ENCODE data around the gene CRTAC1.
"Not testable (repeated sequence)": the region's sequence is repeated elsewhere in the genome, so short reads cannot be mapped to it uniquely, and the experiment has no call there.

Gene CRTAC1

GRCh38 chr10:97869091-97870042 is 161.1 kb downstream of the CRTAC1 start:
- peak; percentile 82 for DNase-seq (ENCODE audit: low spot score)

GRCh38 chr10:97868134-97868685 is 162.2 kb downstream of the CRTAC1 start:
- DNase-seq (ENCODE audit: low spot score): no peak

GRCh38 chr10:97867220-97867800 is 163.1 kb downstream of the CRTAC1 start:
- DNase-seq (ENCODE audit: low spot score): no peak

GRCh38 chr10:97866524-97867219 is 163.7 kb downstream of the CRTAC1 start:
- no peak for DNase-seq (ENCODE audit: low spot score)

- DNase-seq (ENCODE audit: low spot score): no peak
These were observed 164.9 kb downstream of the CRTAC1 start for GRCh38 chr10:97865488-97865887.

GRCh38 chr10:97863808-97864207 is 166.6 kb downstream of the CRTAC1 start:
- no peak for DNase-seq (ENCODE audit: low spot score)

- no peak for DNase-seq (ENCODE audit: low spot score)
These were observed 168.5 kb downstream of the CRTAC1 start for GRCh38 chr10:97861924-97862323.

GRCh38 chr10:97861097-97861750 is 169.2 kb downstream of the CRTAC1 start:
- peak; percentile 81 for DNase-seq (ENCODE audit: low spot score)

GRCh38 chr10:97858001-97858439 is 172.4 kb downstream of the CRTAC1 start:
- no peak for DNase-seq (ENCODE audit: low spot score)

- DNase-seq (ENCODE audit: low spot score): no peak
These were observed 175.7 kb downstream of the CRTAC1 start for GRCh38 chr10:97854743-97855142.

GRCh38 chr10:97852840-97853405 is 177.5 kb downstream of the CRTAC1 start:
- no peak for DNase-seq (ENCODE audit: low spot score)

- no peak for DNase-seq (ENCODE audit: low spot score)
These were observed 178.1 kb downstream of the CRTAC1 start for GRCh38 chr10:97852277-97852676.

- DNase-seq (ENCODE audit: low spot score): no peak
These were observed 178.9 kb downstream of the CRTAC1 start for GRCh38 chr10:97851341-97852001.

GRCh38 chr10:97850446-97850845 is 180.0 kb downstream of the CRTAC1 start:
- DNase-seq (ENCODE audit: low spot score): no peak

- DNase-seq (ENCODE audit: low spot score): peak; percentile 18
These were observed 180.6 kb downstream of the CRTAC1 start, which contains the start of gene GOLGA7B for GRCh38 chr10:97849687-97850402. GOLGA7B (plus strand) TSS chr10:97849843; CDS start chr10:97850304, 461 bp downstream.

- no peak for DNase-seq (ENCODE audit: low spot score)
These were observed 181.2 kb downstream of the CRTAC1 start for GRCh38 chr10:97849103-97849686.

GRCh38 chr10:97844678-97845077 is 185.7 kb downstream of the CRTAC1 start:
- no peak for DNase-seq (ENCODE audit: low spot score)

GRCh38 chr10:97843972-97844371 is 186.4 kb downstream of the CRTAC1 start:
- not testable (repeated sequence) for DNase-seq (ENCODE audit: low spot score)

- peak; percentile 83 for DNase-seq (ENCODE audit: low spot score)
These were observed 187.1 kb downstream of the CRTAC1 start for GRCh38 chr10:97843281-97843671.

Data from COLO829 (cell line).